Measurements from ENCODE around the gene HCFC1R1. TPM values are rescaled to one million over a fixed set of nuclear protein-coding genes. Genes with fewer than 3 reads are reported as not detected.

Gene HCFC1R1
- total and polyA plus RNA-seq, 2 experiments from 2014 or later = 30.2 to 192 TPM

DNA sequence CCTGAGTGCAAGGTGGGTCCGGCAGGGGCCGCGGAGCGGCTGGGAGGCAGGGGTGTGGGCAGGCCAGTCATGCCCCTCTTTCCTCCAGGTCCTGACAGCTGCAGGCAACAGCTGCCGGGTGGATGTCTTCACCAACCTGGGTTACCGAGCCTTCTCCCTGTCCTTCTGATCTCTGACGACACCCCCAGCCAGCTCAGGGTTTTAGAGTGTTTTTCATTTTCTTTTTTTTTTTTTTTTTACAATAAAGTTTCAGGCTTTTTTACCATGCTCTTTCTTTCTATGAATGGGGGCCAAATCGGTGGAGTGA is 3.7 kb upstream of the HCFC1R1 start (continued):
- TF ChIP-seq ZNF462 (CRISPR knock-in tag; IDR thresholded peaks at IDR 0.05) (no peak), JUNB (IDR thresholded peaks at IDR 0.05; ENCODE audit: unreplicated experiment) (no peak), CREB1 (CRISPR knock-in tag; IDR thresholded peaks at IDR 0.05; ENCODE audit: low read depth) (no peak), ZNF114 (CRISPR knock-in tag; IDR thresholded peaks at IDR 0.05) (no peak), EZH2phosphoT487 (IDR thresholded peaks at IDR 0.05; ENCODE audit: unreplicated experiment) (no peak)

GRCh38 chr16:3026609-3027488 is 3.1 kb upstream of the HCFC1R1 start:
- Histone ChIP-seq H3K9me2 (ENCODE audit: insufficient read depth) (no peaks in the 10 kb centered on the region), H3K27ac (ENCODE audit: low read depth) (no peak overlapping the region), H4K20me1 (replicated peaks; ENCODE audit: insufficient read depth) (peaks cover 24% of the 10 kb centered on the region), H3K4me1 (ENCODE audit: insufficient read depth) (peaks cover 38% of the 10 kb centered on the region), H3K4me2 (no peak overlapping the region), H3K27me3 (ENCODE audit: insufficient read depth) (peaks cover 16% of the 10 kb centered on the region), H3K79me2 (replicated peaks; ENCODE audit: insufficient read depth) (peaks cover 9% of the 10 kb centered on the region; the same call in 1 of the 2 replicates), H3F3A (replicated peaks; ENCODE audit: low read depth) (peaks cover 51% of the 10 kb centered on the region), H3K36me3 (ENCODE audit: insufficient read depth) (no peaks in the 10 kb centered on the region), H3K4me3 (no peak overlapping the region), H2AFZ (no peak overlapping the region)
- H3K9me3 Mint-ChIP-seq = no peaks in the 10 kb centered on the region; the same call in 1 of the 3 replicates
- no peak for ATAC-seq
- H3K27ac Mint-ChIP-seq = no peak overlapping the region
- H3K36me3 Mint-ChIP-seq (ENCODE audit: low read depth) = peaks cover 49% of the 10 kb centered on the region
- no peak for DNase-seq (ENCODE audit: low spot score)
- peaks cover 34% of the 10 kb centered on the region for H3K4me1 Mint-ChIP-seq
- peaks cover 37% of the 10 kb centered on the region for H3K27me3 Mint-ChIP-seq (ENCODE audit: insufficient read depth, low read depth, poor library complexity)
- TF ChIP-seq STAT1 (IDR thresholded peaks at IDR 0.05; ENCODE audit: unreplicated experiment) (no peak), ETS1 (IDR thresholded peaks at IDR 0.05) (no peak)
- no peak overlapping the region; the same call in 2 of the 3 replicates for H3K4me3 Mint-ChIP-seq

Data from GM23338 (cell line).